ENCODE measurements around the gene BCL10. TPM values are rescaled to one million over a fixed set of nuclear protein-coding genes. Genes with fewer than 3 reads are reported as not detected.
A peak's percentile ranks its signal among the peaks of the same experiment; 100 is the strongest.
"Not testable (repeated sequence)": the region's sequence is repeated elsewhere in the genome, so short reads cannot be mapped to it uniquely, and the experiment has no call there.

The BCL10 gene
- total and polyA plus RNA-seq, 2 of the 13 experiments (the other 11 are each of a cell fraction or from before 2014, with no cell fraction given) = 3.7 to 14.1 TPM

GRCh38 chr1:85258536-85259117, 17.8 kb downstream of the BCL10 start:
- in situ Hi-C loops (cut with HindIII; ENCODE audit: extremely low pct_ligation_motif_present, low pct_unique_long_range_greater_than_20kb) (loop anchor here (5.0 kb wide), 1 partner anchor 316 kb away; no protein-coding TSS in a partner anchor), intact Hi-C loops (cut with micrococcal nuclease; ENCODE audit: unreplicated experiment) (loop anchor here (1.0 to 2.0 kb wide), 3 partner anchors 58 to 313 kb away; partner anchors contain the start of gene SYDE2)
- Histone ChIP-seq H3K27ac (ENCODE audit: extremely low read length, insufficient read depth, low read length) (peak overlapping the region; percentile 73), H3K36me3 (replicated peaks in 1 of 2; ENCODE audit: control insufficient read depth in 1 of 2, insufficient read depth in 2 of 2, low read length in 2 of 2) (peaks cover 1 to 17% of the 10 kb centered on the region in 2 experiments; a peak in 3 of 5 replicates), H3K4me3 (replicated peaks in 1 of 3; ENCODE audit: insufficient read depth in 1 of 3, low read depth in 2 of 3, low read length in 3 of 3) (peak overlapping the region; percentile 93 to 100 (median 99)), H3K4me1 (ENCODE audit: insufficient read depth, low read length) (peaks cover 40% of the 10 kb centered on the region), H4K20me1 (ENCODE audit: insufficient read depth, low read length) (peaks cover 9% of the 10 kb centered on the region), H3K9me3 (ENCODE audit: low read length) (no peaks in the 10 kb centered on the region), H3K9ac (ENCODE audit: insufficient read depth, low read depth, low read length) (peak overlapping the region; percentile 93), H3K27me3 (ENCODE audit: control insufficient read depth in 1 of 2, insufficient read depth in 2 of 2, low read length in 2 of 2) (no peaks in the 10 kb centered on the region; a peak in 1 of 5 replicates), H3K79me2 (ENCODE audit: insufficient read depth, low read length) (peaks cover 16% of the 10 kb centered on the region), H2AFZ (ENCODE audit: low read length) (no peak overlapping the region), H3K4me2 (ENCODE audit: low read depth, low read length) (peak overlapping the region; percentile 88)
- DNase-seq (ENCODE audit: low spot score) (no peak), FAIRE-seq (no peak), ATAC-seq (no peak)
- ChIA-PET POLR2A (interaction anchor here (1.1 to 3.7 kb wide), 6 partner anchors 18 to 450 kb away, joined by 3 to 37 read pairs (median 5); partner anchors contain the start of genes BCL10 and ZNHIT6), CTCF (ENCODE audit: low intra/inter-chr PET ratio, low total read pairs) (interaction anchor here (2.6 kb wide), 1 partner anchor 314 kb away, joined by 24 read pairs; no protein-coding TSS in a partner anchor)
- BruUV-seq (replicated peaks) = no TSS peak
- no peak for TF ChIP-seq DR1 (CRISPR knock-in tag; IDR thresholded peaks at IDR 0.05)
- 0 out of 2 replicates have a peak, but pooled peaks have one; percentile 63 for TF ChIP-seq ZNF558 (CRISPR knock-in tag; IDR thresholded peaks at IDR 0.05; ENCODE audit: borderline replicate concordance)
- TF ChIP-seq ZNF883 (CRISPR knock-in tag; IDR thresholded peaks at IDR 0.05; ENCODE audit: not compliant biosample characterization) = peak; percentile 0
- no peak for TF ChIP-seq BCL6 (CRISPR knock-in tag; IDR thresholded peaks at IDR 0.05)
- TF ChIP-seq PTBP1 (IDR thresholded peaks at IDR 0.05; ENCODE audit: low read depth, low read length, poor library complexity, severe bottlenecking) = no peak
- 0 out of 2 replicates have a peak, but pooled peaks have one; percentile 7 for TF ChIP-seq PHF21A (CRISPR knock-in tag; IDR thresholded peaks at IDR 0.05)
- no peak for TF ChIP-seq ASH2L (IDR thresholded peaks at IDR 0.05; ENCODE audit: insufficient read length, low read depth, low read length)
- 0 out of 2 replicates have a peak, but pooled peaks have one; percentile 11 for TF ChIP-seq ZC3H13 (CRISPR knock-in tag; IDR thresholded peaks at IDR 0.05)
- WGBS (ENCODE audit: low lambda C conversion rate) = 17% methylated on average over 9 of the region's 19 CpGs

GRCh38 chr1:85249042-85249441, 27.4 kb downstream of the BCL10 start:
- H3K27ac ChIP-seq (ENCODE audit: extremely low read length, insufficient read depth, low read length); H3K27me3 ChIP-seq (ENCODE audit: control insufficient read depth in 1 of 2, insufficient read depth in 2 of 2, low read length in 2 of 2); POLR2A ChIA-PET; ATAC-seq; in situ Hi-C loops (cut with HindIII; ENCODE audit: extremely low pct_ligation_motif_present, low pct_unique_long_range_greater_than_20kb); H3K4me1 ChIP-seq (ENCODE audit: insufficient read depth, low read length); BruUV-seq (replicated peaks); H3K79me2 ChIP-seq (ENCODE audit: insufficient read depth, low read length); H3K36me3 ChIP-seq (replicated peaks in 1 of 2; ENCODE audit: control insufficient read depth in 1 of 2, insufficient read depth in 2 of 2, low read length in 2 of 2); CTCF ChIA-PET (ENCODE audit: low intra/inter-chr PET ratio, low total read pairs); H4K20me1 ChIP-seq (ENCODE audit: insufficient read depth, low read length); H3K9ac ChIP-seq (ENCODE audit: insufficient read depth, low read depth, low read length); DNase-seq (ENCODE audit: low spot score); H3K9me3 ChIP-seq (ENCODE audit: low read length); H2AFZ ChIP-seq (ENCODE audit: low read length); H3K4me2 ChIP-seq (ENCODE audit: low read depth, low read length); intact Hi-C loops (cut with micrococcal nuclease; ENCODE audit: unreplicated experiment); H3K4me3 ChIP-seq (replicated peaks in 1 of 3; ENCODE audit: insufficient read depth in 1 of 3, low read depth in 2 of 3, low read length in 3 of 3); FAIRE-seq: not testable (repeated sequence)
- WGBS (ENCODE audit: low lambda C conversion rate) = 72% methylated on average over 3 of the region's 3 CpGs
